ENCODE data around the gene ACP7. TPM values are rescaled to one million over a fixed set of nuclear protein-coding genes. Genes with fewer than 3 reads are reported as not detected.

The ACP7 gene
- total and polyA plus RNA-seq, 9 of the 15 experiments (the other 6 are each of a cell fraction or from before 2014, with no cell fraction given): not detected

GRCh38 chr19:39103151-39103550 is 19.0 kb downstream of the ACP7 start:
- Histone ChIP-seq H2AFZ (ENCODE audit: low read depth, low read length) (no peak overlapping the region), H3K9me1 (ENCODE audit: control insufficient read depth, insufficient read depth, low read length) (no peaks in the 10 kb centered on the region), H3K4me1 (replicated peaks in 1 of 2; ENCODE audit: control insufficient read depth in 2 of 2, insufficient read depth in 2 of 2, low read length in 2 of 2) (peaks cover 0 to 4% of the 10 kb centered on the region in 2 experiments; a peak in 2 of 5 replicates), H3K9ac (ENCODE audit: insufficient read depth in 1 of 2, low read depth in 2 of 2, low read length in 2 of 2) (no peak overlapping the region), H3K79me2 (ENCODE audit: control insufficient read depth, insufficient read depth, low read length) (no peaks in the 10 kb centered on the region), H3K27ac (ENCODE audit: extremely low read depth, low read depth, low read length) (no peak overlapping the region), H3K4me3 (no peak overlapping the region), H3K36me3 (ENCODE audit: control insufficient read depth, insufficient read depth, low read length) (no peaks in the 10 kb centered on the region), H4K20me1 (replicated peaks; ENCODE audit: control insufficient read depth, insufficient read depth, low read length) (no peaks in the 10 kb centered on the region; the same call in 1 of the 2 replicates), H3K4me2 (ENCODE audit: insufficient read depth, low read length) (no peak overlapping the region), H3K27me3 (ENCODE audit: control insufficient read depth in 2 of 2, insufficient read depth in 2 of 2, low read length in 2 of 2) (peaks cover 19 to 39% of the 10 kb centered on the region in 2 experiments; a peak in 4 of 5 replicates), H3K9me3 (replicated peaks; ENCODE audit: control insufficient read depth, insufficient read depth, low read depth, low read length) (no peaks in the 10 kb centered on the region)
- ChIA-PET CTCF (ENCODE audit: low intra/inter-chr PET ratio) (no interaction called here), POLR2A (interaction anchor here (0.7 to 1.2 kb wide), 2 partner anchors 13 to 372 kb away, joined by 3 read pairs; no protein-coding TSS in a partner anchor)
- no peak for FAIRE-seq
- no peak for ATAC-seq
- 14% methylated on average over 5 of the region's 5 CpGs for WGBS (ENCODE audit: insufficient coverage, low coverage, missing lambda C conversion rate)
- no peak for TF ChIP-seq ARHGAP35 (IDR thresholded peaks at IDR 0.05; ENCODE audit: partially characterized antibody)
- TF ChIP-seq RBM25 (IDR thresholded peaks at IDR 0.05; ENCODE audit: low read depth, low read length, severe bottlenecking): no peak
- TF ChIP-seq CREM (IDR thresholded peaks at IDR 0.05; ENCODE audit: low read depth): no peak
- TF ChIP-seq ZKSCAN3 (CRISPR knock-in tag; IDR thresholded peaks at IDR 0.05): no peak
- no peak for TF ChIP-seq ZNF398 (CRISPR knock-in tag; IDR thresholded peaks at IDR 0.05)
- no peak for TF ChIP-seq POLR3G (IDR thresholded peaks at IDR 0.05; ENCODE audit: extremely low read depth, insufficient read length, insufficient replicate concordance)
- no peak for TF ChIP-seq BHLHE40 (IDR thresholded peaks at IDR 0.05; ENCODE audit: low read length)
- TF ChIP-seq HMG20B (CRISPR knock-in tag; IDR thresholded peaks at IDR 0.05): no peak
- TF ChIP-seq NUFIP1 (IDR thresholded peaks at IDR 0.05; ENCODE audit: partially characterized antibody): no peak
- no peak for TF ChIP-seq ESRRB (CRISPR knock-in tag; IDR thresholded peaks at IDR 0.05; ENCODE audit: borderline replicate concordance)
- no peak for TF ChIP-seq CREB1 (IDR thresholded peaks at IDR 0.05)
- no peak for TF ChIP-seq CREB1 (CRISPR knock-in tag; IDR thresholded peaks at IDR 0.05)
- no peak for TF ChIP-seq PYGO2 (tag; IDR thresholded peaks at IDR 0.05)
- no peak for TF ChIP-seq FOSL1 (tag; conservative IDR thresholded peaks at IDR 0.05)
- TF ChIP-seq C11orf30 (IDR thresholded peaks at IDR 0.05; ENCODE audit: low read depth): no peak
- TF ChIP-seq MBD2 (IDR thresholded peaks at IDR 0.05; ENCODE audit: borderline replicate concordance, low read depth): no peak
- TF ChIP-seq SMAD1 (IDR thresholded peaks at IDR 0.05; ENCODE audit: low read depth, low read length, partially characterized antibody): no peak
- TF ChIP-seq CREB5 (CRISPR knock-in tag; IDR thresholded peaks at IDR 0.05): no peak
- in situ Hi-C loops (cut with MboI): no loop called here
- no TSS peak for BruUV-seq (replicated peaks)
- DNase-seq (ENCODE audit: extremely low read depth in 1 of 4, low spot score in 3 of 4): no peak
- intact Hi-C loops (cut with micrococcal nuclease): no loop called here

All from K562 (cell line).